Progenitor cell of endocrine pancreas (in vitro differentiated cells): ENCODE measurements around the gene CTXND1. TPM values are rescaled to one million over a fixed set of nuclear protein-coding genes. Genes with fewer than 3 reads are reported as not detected.

ENCODE experiments used
- DNase-seq: peaks from one replicate; pipeline ENCODE4 v3.0.0; 2021; ENCODE audit warnings: low spot score; ENCODE audit not compliant: unreplicated experiment
- H3K27ac Mint-ChIP-seq: 2 replicates; pipeline ENCODE4 v1.8.0; 2021; ENCODE audit warnings: mild to moderate bottlenecking, moderate library complexity, mixed read lengths
- H3K27me3 Mint-ChIP-seq: 2 replicates; pipeline ENCODE4 v1.8.0; 2021; ENCODE audit warnings: mixed read lengths
- H3K36me3 Mint-ChIP-seq: 2 replicates; pipeline ENCODE4 v1.8.0; 2022; ENCODE audit warnings: mixed read lengths; ENCODE audit not compliant: insufficient read depth
- H3K4me1 Mint-ChIP-seq: 2 replicates; pipeline ENCODE4 v1.8.0; 2021; ENCODE audit warnings: low read depth, mixed read lengths
- H3K4me3 Mint-ChIP-seq: 2 replicates; pipeline ENCODE4 v1.8.0; 2021; ENCODE audit warnings: low read depth, mild to moderate bottlenecking, moderate library complexity, mixed read lengths
- H3K9me3 Mint-ChIP-seq: 2 replicates; pipeline ENCODE4 v1.8.0; 2021; ENCODE audit warnings: low read depth, mixed read lengths
- total RNA-seq: library from RNA; stranded (reverse); gene quantifications from 2 replicates; pipeline ENCODE4 v1.2.1, GENCODE V29; 2021
- TF ChIP-seq, protein P1 (sequence below): fragments of 200-600 bp; sonication (generic); IDR thresholded peaks from one replicate; pipeline ENCODE4 v1.5.0; 2021; ENCODE audit warnings: antibody characterized with exemption, mild to moderate bottlenecking; ENCODE audit not compliant: unreplicated experiment

Gene CTXND1
- total RNA-seq, 1 donor from 2014 or later = 1.1 TPM

DNA sequence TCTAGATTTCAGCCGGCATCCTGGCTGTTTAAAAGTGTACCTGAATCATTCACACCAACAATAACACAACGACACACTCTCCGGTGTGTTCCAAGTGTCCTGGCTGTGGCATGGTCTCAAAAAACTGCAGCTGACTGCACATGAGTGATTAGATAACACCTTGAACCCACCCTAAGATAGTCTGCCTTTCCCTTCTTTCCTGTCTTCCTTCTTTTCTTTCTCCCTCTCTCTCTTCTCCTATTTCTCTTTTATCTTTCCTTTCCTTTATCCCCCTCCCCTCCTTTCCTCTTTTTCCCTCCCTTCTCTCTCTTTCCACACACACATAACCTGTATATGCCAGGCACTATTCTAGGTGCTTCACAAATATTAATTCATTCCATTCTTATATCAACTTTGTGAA, 100.4 kb downstream of the CTXND1 start:
- no peak for DNase-seq
- H3K4me1 Mint-ChIP-seq = peaks cover 6% of the 10 kb centered on the region
- TF ChIP-seq, protein P1, sequence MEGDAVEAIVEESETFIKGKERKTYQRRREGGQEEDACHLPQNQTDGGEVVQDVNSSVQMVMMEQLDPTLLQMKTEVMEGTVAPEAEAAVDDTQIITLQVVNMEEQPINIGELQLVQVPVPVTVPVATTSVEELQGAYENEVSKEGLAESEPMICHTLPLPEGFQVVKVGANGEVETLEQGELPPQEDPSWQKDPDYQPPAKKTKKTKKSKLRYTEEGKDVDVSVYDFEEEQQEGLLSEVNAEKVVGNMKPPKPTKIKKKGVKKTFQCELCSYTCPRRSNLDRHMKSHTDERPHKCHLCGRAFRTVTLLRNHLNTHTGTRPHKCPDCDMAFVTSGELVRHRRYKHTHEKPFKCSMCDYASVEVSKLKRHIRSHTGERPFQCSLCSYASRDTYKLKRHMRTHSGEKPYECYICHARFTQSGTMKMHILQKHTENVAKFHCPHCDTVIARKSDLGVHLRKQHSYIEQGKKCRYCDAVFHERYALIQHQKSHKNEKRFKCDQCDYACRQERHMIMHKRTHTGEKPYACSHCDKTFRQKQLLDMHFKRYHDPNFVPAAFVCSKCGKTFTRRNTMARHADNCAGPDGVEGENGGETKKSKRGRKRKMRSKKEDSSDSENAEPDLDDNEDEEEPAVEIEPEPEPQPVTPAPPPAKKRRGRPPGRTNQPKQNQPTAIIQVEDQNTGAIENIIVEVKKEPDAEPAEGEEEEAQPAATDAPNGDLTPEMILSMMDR = no peak
- H3K36me3 Mint-ChIP-seq = no peaks in the 10 kb centered on the region
- peaks cover 23% of the 10 kb centered on the region for H3K27me3 Mint-ChIP-seq
- no peak overlapping the region for H3K27ac Mint-ChIP-seq
- H3K9me3 Mint-ChIP-seq = peaks cover 3% of the 10 kb centered on the region
- no peak overlapping the region for H3K4me3 Mint-ChIP-seq

DNA sequence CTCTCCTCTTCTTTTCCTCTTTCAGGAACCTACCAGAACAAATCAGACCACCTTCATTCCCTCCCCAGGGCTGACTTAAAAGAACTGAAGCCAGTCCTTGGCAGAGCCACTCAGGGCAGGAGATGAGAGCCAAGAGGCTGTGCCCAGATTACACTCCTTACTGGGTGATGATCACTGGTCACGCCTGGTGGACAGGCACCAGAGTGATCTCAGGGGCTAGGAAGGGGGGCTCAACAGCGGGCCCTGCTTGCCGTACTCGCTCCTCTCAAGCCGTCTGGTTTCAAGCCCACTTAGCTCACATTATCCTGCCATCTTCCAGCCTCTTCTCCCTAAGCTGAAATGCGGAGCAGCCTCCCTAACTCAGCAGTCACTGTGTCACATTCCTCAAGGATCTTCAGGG, 100.9 kb downstream of the CTXND1 start:
- Mint-ChIP-seq H3K9me3 (peaks cover 5% of the 10 kb centered on the region), H3K27me3 (peaks cover 23% of the 10 kb centered on the region), H3K27ac (no peak overlapping the region), H3K4me3 (no peak overlapping the region), H3K36me3 (no peaks in the 10 kb centered on the region), H3K4me1 (peaks cover 6% of the 10 kb centered on the region)
- TF ChIP-seq, protein P1 = no peak
- DNase-seq = no peak

Other genes starting within 250 kb of the CTXND1 start
- gene ZFAND6, start 192.5 kb downstream of the CTXND1 start, total RNA-seq = 73.1 and 74.4 TPM in 2 replicates
- gene FAH, start 99.2 kb downstream of the CTXND1 start, total RNA-seq = 18.2 and 18.4 TPM in 2 replicates
- gene ARNT2, start 152.2 kb upstream of the CTXND1 start, total RNA-seq = 37.3 and 38.9 TPM in 2 replicates